K562 (cell line): ENCODE data around the gene COL15A1. TPM values are rescaled to one million over a fixed set of nuclear protein-coding genes. Genes with fewer than 3 reads are reported as not detected.

Experiments
- ATAC-seq: fragments of 200-7000 bp; cut with Tn5 transposase; 3 replicates; pipeline ENCODE4 v1.9.1; 2020; ENCODE audit warnings: moderate library complexity
- BruUV-seq: library from RNA; stranded (reverse); fragments of 400-500 nt; replicated peaks from 2 replicates; lab custom pipeline; 2021; lab: Mats Ljungman, UMichigan
- CTCF ChIA-PET: fragments of 300-600 bp; formaldehyde crosslinking; extraction: SDS; loops from one replicate; lab custom pipeline; 2021; ENCODE audit warnings: low intra/inter-chr PET ratio; lab: Yijun Ruan, JAX
- POLR2A ChIA-PET: fragments of 300-600, 350-650 bp; sonication (Branson Sonifier 250); formaldehyde crosslinking; extraction: SDS; loops from one replicate; lab custom pipeline; 2021; ENCODE audit warnings: antibody characterized with exemption, inconsistent platforms; lab: Yijun Ruan, JAX
- DNase-seq, 4 experiments: peaks; one replicate each; pipeline versions ENCODE4 v3.0.0 to v3.0.0-alpha.2; 2011 to 2018; ENCODE audit warnings: low spot score in 3 of 4, mixed read lengths in 3 of 4; ENCODE audit errors: extremely low read depth in 1 of 4
- FAIRE-seq: peaks from 2 replicates; lab custom pipeline; 2011; peaks lifted over from hg19 to GRCh38; lab: Jason Lieb, UNC
- H2AFZ ChIP-seq: 2 replicates; pipeline ENCODE4 v1.6.0; 2011; ENCODE audit warnings: low read depth, low read length, control low read depth, inconsistent platforms
- H3K27ac ChIP-seq: fragments of 200-600 bp; 3 replicates; pipeline ENCODE4 v1.8.0; 2011; ENCODE audit warnings: low read depth, mild to moderate bottlenecking, control low read depth, inconsistent platforms, low read length, moderate library complexity, mixed read lengths; ENCODE audit errors: extremely low read depth
- H3K27me3 ChIP-seq, 2 experiments: fragments of 300-600 bp in 1 of 2; 2 replicates in 1 of 2; 3 replicates in 1 of 2; pipeline versions ENCODE4 v1.6.0 to v1.8.0; 2011; ENCODE audit warnings: inconsistent platforms in 2 of 2, low read length in 2 of 2, mild to moderate bottlenecking in 1 of 2, mixed read lengths in 1 of 2, moderate library complexity in 1 of 2; ENCODE audit not compliant: control insufficient read depth in 2 of 2, insufficient read depth in 2 of 2
- H3K36me3 ChIP-seq: fragments of 300-600 bp; 3 replicates; pipeline ENCODE4 v1.8.0; 2011; ENCODE audit warnings: mild to moderate bottlenecking, low read length, inconsistent platforms; ENCODE audit not compliant: control insufficient read depth, insufficient read depth
- H3K4me1 ChIP-seq, 2 experiments: fragments of 200-600 bp in 1 of 2; replicated peaks in 1 of 2; 2 replicates in 1 of 2; 3 replicates in 1 of 2; pipeline versions ENCODE4 v1.5.1 to v1.8.0; 2011; ENCODE audit warnings: inconsistent platforms in 2 of 2, low read length in 2 of 2, mild to moderate bottlenecking in 1 of 2, mixed read lengths in 1 of 2, moderate library complexity in 1 of 2; ENCODE audit not compliant: control insufficient read depth in 2 of 2, insufficient read depth in 2 of 2
- H3K4me2 ChIP-seq: 2 replicates; pipeline ENCODE4 v1.6.1; 2011; ENCODE audit warnings: low read length, control low read depth, inconsistent platforms, mixed read lengths; ENCODE audit not compliant: insufficient read depth
- H3K4me3 ChIP-seq: fragments of 200-600 bp; sonication (generic), shearing (Covaris generic); 2 replicates; pipeline ENCODE4 v1.5.1; 2016; ENCODE audit warnings: control low read depth, inconsistent platforms
- H3K79me2 ChIP-seq: fragments of 200-600 bp; 3 replicates; pipeline ENCODE4 v1.8.0; 2011; ENCODE audit warnings: low read length, inconsistent platforms; ENCODE audit not compliant: control insufficient read depth, insufficient read depth
- H3K9ac ChIP-seq, 2 experiments: 2 replicates each; pipeline versions ENCODE4 v1.6.0 to v1.6.1; 2011; ENCODE audit warnings: low read depth in 2 of 2, low read length in 2 of 2, control low read depth in 1 of 2, inconsistent platforms in 1 of 2, mild to moderate bottlenecking in 1 of 2, mixed read lengths in 1 of 2; ENCODE audit not compliant: insufficient read depth in 1 of 2
- H3K9me1 ChIP-seq: one replicate; pipeline ENCODE4 v1.6.0; 2011; ENCODE audit warnings: inconsistent platforms, mild to moderate bottlenecking, low read length, moderate library complexity; ENCODE audit not compliant: control insufficient read depth, insufficient read depth
- H3K9me3 ChIP-seq: replicated peaks from 2 replicates; pipeline ENCODE4 v1.5.1; 2011; ENCODE audit warnings: low read depth, low read length, inconsistent platforms; ENCODE audit not compliant: control insufficient read depth, insufficient read depth
- H4K20me1 ChIP-seq: replicated peaks from 2 replicates; pipeline ENCODE4 v1.6.1; 2011; ENCODE audit warnings: low read length, inconsistent platforms, mixed read lengths; ENCODE audit not compliant: control insufficient read depth, insufficient read depth
- CAMTA2 ChIP-seq: fragments of 250-450 bp; sonication (Bioruptor Pico); conservative IDR thresholded peaks from 2 replicates; pipeline ENCODE4 v1.5.1; 2022
- CHCHD3 ChIP-seq: fragments of 250-450 bp; sonication (Bioruptor Pico); IDR thresholded peaks from 2 replicates; pipeline ENCODE4 v2.1.2; 2022; ENCODE audit warnings: mild to moderate bottlenecking
- DACH1 ChIP-seq: fragments of 450-650 bp; IDR thresholded peaks from 2 replicates; pipeline ENCODE4 v1.6.1; 2018; ENCODE audit not compliant: partially characterized antibody
- KDM5B ChIP-seq: fragments of 200-600 bp; sonication (generic); IDR thresholded peaks from 2 replicates; pipeline ENCODE4 v1.6.1; 2012; ENCODE audit warnings: low read depth, mild to moderate bottlenecking, moderate library complexity, low read length, control low read depth, inconsistent platforms; ENCODE audit not compliant: insufficient replicate concordance
- MTF1 ChIP-seq: fragments of 250-450 bp; sonication (Bioruptor Pico); IDR thresholded peaks from 2 replicates; pipeline ENCODE4 v1.9.0; 2021; ENCODE audit warnings: moderate library complexity, mild to moderate bottlenecking, inconsistent platforms, borderline replicate concordance
- NFATC3 ChIP-seq: fragments of 450-650 bp; IDR thresholded peaks from 2 replicates; pipeline ENCODE4 v1.6.1; 2017; ENCODE audit warnings: mild to moderate bottlenecking
- PTTG1 ChIP-seq: fragments of 450-650 bp; IDR thresholded peaks from 2 replicates; pipeline ENCODE4 v1.6.1; 2016; ENCODE audit warnings: low read depth, mild to moderate bottlenecking, missing genetic modification characterization, missing compliant biosample characterization
- SAFB2 ChIP-seq: fragments of 200-400 bp; formaldehyde crosslinking; IDR thresholded peaks from 2 replicates; pipeline ENCODE4 v1.6.1; 2018; ENCODE audit warnings: borderline replicate concordance, low read length, low read depth, moderate library complexity; ENCODE audit not compliant: severe bottlenecking
- SNIP1 ChIP-seq: fragments of 450-650 bp; IDR thresholded peaks from 2 replicates; pipeline ENCODE4 v1.7.1; 2017; ENCODE audit warnings: low read depth, mild to moderate bottlenecking
- ZNF79 ChIP-seq: fragments of 250-450 bp; sonication (Bioruptor Pico); IDR thresholded peaks from 2 replicates; pipeline ENCODE4 v1.4.0; 2020; ENCODE audit warnings: low read depth, mild to moderate bottlenecking, moderate library complexity
- WGBS: fragments of 100-300 bp; shearing (Covaris generic); methylation state at CpG from one replicate; pipeline ENCODE4 v1.1.6; 2016; ENCODE audit warnings: low coverage, mixed read lengths; ENCODE audit not compliant: insufficient coverage; ENCODE audit errors: missing lambda C conversion rate; 5-methylcytosine and 5-hydroxymethylcytosine counted together
- in situ Hi-C: fragments of 300-500 bp; cut with MboI; formaldehyde crosslinking; loops from 4 replicates; pipeline ENCODE4 v1.15.0; 2018; ENCODE audit warnings: inconsistent platforms, mixed read lengths
- intact Hi-C: fragments of 100-400 bp; cut with micrococcal nuclease; formaldehyde crosslinking; loops from 2 replicates; pipeline ENCODE4 v1.14.2; 2022
- polyA plus RNA-seq, 8 experiments: library from polyadenylated mRNA; depleted of rRNA in 4 of 8; stranded (reverse) in 5 of 8; unstranded in 3 of 8; fragments of >200 nt; fragmentation: Nextera tagmentation in 2 of 8; fragmentation: Illumina TruSeq in 1 of 8; extraction: Ambion mirVana in 2 of 8; extraction: Trizol in 1 of 8; gene quantifications; 2 replicates each; pipeline versions ENCODE4 v1.2.1 to v1.2.3, GENCODE V29; 2011 to 2014; ENCODE audit warnings: inconsistent platforms in 1 of 8, missing spikeins in 1 of 8
- total RNA-seq, 7 experiments: library from RNA; depleted of rRNA in 6 of 7; stranded (reverse); fragments of >200 nt in 6 of 7; fragmentation: Illumina TruSeq in 2 of 7; extraction: Trizol in 2 of 7; gene quantifications; 2 replicates each; pipeline versions ENCODE4 v1.2.1 to v1.2.3, GENCODE V29; 2011 to 2021; ENCODE audit warnings: low replicate concordance in 1 of 7
- TF ChIP-seq, protein P1 (sequence below): sonication (generic); formaldehyde crosslinking; IDR thresholded peaks from 2 replicates; pipeline ENCODE4 v1.8.0; 2022; ENCODE audit warnings: mild to moderate bottlenecking, missing genetic modification reagents
- TF ChIP-seq, protein P2 (sequence below): sonication (generic); formaldehyde crosslinking; IDR thresholded peaks from 2 replicates; pipeline ENCODE4 v1.8.1; 2023; ENCODE audit warnings: mild to moderate bottlenecking, missing genetic modification reagents
- TF ChIP-seq, protein P3 (sequence below): sonication (generic); formaldehyde crosslinking; IDR thresholded peaks from 2 replicates; pipeline ENCODE4 v1.8.0; 2022; ENCODE audit warnings: mild to moderate bottlenecking, low read depth, missing genetic modification reagents
- TF ChIP-seq, protein P4 (sequence below): IDR thresholded peaks from 2 replicates; pipeline ENCODE4 v1.6.1; 2012; ENCODE audit warnings: low read depth, low read length, improper control_type of control experiment, borderline replicate concordance

The COL15A1 gene
- total and polyA plus RNA-seq, 9 of the 15 experiments (the other 6 are each of a cell fraction or from before 2014, with no cell fraction given) = 0.46 to 5.1 (median 2.6) TPM

DNA sequence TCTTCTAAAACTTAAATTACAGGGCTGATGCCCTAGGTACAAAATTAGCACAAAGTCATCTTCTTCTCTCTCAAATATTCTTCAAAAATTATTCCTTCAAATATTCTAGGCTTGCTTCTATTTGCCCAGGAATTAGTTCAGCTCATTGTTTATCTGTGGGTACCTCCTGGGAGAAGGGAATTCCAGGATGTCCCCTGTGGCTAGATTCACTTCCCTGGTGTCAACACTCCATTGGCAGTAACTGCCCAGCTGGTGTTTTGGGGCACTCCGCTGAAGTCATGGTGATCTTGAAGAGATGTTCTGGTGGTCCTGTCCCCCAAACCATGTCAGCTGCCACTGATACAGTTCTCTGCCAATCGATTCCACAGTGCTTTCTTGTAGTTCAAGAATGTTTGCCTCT lies 135.0 kb downstream of the COL15A1 start (continued):
- TF ChIP-seq KDM5B (no peak), NFATC3 (no peak), SNIP1 (no peak), ZNF79 (CRISPR knock-in tag) (no peak), SAFB2 (no peak), CHCHD3 (CRISPR knock-in tag) (no peak)

DNA sequence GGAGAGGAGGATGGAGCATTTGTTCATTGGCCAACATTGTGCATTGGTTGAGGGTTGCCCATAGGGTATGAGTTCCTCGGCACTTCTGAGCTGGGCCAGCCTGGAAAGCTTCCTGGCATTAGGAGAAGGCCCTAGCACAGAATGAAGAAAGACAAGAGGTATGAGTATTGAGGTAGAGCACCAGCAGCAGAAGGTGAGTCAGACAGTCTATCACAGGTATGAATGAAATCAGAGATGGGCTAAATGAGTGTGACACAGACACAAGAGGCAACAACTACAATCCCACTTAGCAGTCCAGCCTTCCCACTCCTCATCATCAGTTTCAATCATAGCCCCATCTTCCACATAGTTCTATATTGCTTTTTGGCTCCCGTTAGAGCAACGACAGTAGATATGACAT lies 135.8 kb downstream of the COL15A1 start:
- no peaks in the 10 kb centered on the region for H4K20me1 ChIP-seq
- intact Hi-C loops (loop anchor here (5.0 kb wide), 3 partner anchors 52 to 272 kb away; partner anchors contain the start of gene GALNT12), in situ Hi-C loops (no loop called here)
- no peak for DNase-seq
- H3K36me3 ChIP-seq = no peaks in the 10 kb centered on the region
- no peak overlapping the region for H3K4me2 ChIP-seq
- 0 out of 2 replicates have a peak, but pooled peaks cover 2% of the 10 kb centered on the region for H3K9me3 ChIP-seq
- H3K9ac ChIP-seq = no peak overlapping the region
- H3K4me1 ChIP-seq = peaks cover 10 to 42% of the 10 kb centered on the region in 2 experiments
- 82% methylated on average over 3 of the region's 3 CpGs for WGBS
- ATAC-seq = no peak
- no peak for FAIRE-seq
- H3K27ac ChIP-seq = no peak overlapping the region
- no peaks in the 10 kb centered on the region for H3K9me1 ChIP-seq
- POLR2A ChIA-PET = interaction anchor here (0.6 kb wide), 1 partner anchor 148 kb away, joined by 3 read pairs; no protein-coding TSS in a partner anchor
- no TSS peak for BruUV-seq
- no peak overlapping the region for H3K4me3 ChIP-seq
- no peak overlapping the region for H2AFZ ChIP-seq
- CTCF ChIA-PET = no interaction called here
- H3K27me3 ChIP-seq = no peaks in the 10 kb centered on the region
- peaks cover 7% of the 10 kb centered on the region; the same call in 2 of the 3 replicates for H3K79me2 ChIP-seq
- TF ChIP-seq, protein P1, sequence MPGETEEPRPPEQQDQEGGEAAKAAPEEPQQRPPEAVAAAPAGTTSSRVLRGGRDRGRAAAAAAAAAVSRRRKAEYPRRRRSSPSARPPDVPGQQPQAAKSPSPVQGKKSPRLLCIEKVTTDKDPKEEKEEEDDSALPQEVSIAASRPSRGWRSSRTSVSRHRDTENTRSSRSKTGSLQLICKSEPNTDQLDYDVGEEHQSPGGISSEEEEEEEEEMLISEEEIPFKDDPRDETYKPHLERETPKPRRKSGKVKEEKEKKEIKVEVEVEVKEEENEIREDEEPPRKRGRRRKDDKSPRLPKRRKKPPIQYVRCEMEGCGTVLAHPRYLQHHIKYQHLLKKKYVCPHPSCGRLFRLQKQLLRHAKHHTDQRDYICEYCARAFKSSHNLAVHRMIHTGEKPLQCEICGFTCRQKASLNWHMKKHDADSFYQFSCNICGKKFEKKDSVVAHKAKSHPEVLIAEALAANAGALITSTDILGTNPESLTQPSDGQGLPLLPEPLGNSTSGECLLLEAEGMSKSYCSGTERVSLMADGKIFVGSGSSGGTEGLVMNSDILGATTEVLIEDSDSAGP = no peak
- TF ChIP-seq SAFB2 = no peak
- TF ChIP-seq, protein P2, sequence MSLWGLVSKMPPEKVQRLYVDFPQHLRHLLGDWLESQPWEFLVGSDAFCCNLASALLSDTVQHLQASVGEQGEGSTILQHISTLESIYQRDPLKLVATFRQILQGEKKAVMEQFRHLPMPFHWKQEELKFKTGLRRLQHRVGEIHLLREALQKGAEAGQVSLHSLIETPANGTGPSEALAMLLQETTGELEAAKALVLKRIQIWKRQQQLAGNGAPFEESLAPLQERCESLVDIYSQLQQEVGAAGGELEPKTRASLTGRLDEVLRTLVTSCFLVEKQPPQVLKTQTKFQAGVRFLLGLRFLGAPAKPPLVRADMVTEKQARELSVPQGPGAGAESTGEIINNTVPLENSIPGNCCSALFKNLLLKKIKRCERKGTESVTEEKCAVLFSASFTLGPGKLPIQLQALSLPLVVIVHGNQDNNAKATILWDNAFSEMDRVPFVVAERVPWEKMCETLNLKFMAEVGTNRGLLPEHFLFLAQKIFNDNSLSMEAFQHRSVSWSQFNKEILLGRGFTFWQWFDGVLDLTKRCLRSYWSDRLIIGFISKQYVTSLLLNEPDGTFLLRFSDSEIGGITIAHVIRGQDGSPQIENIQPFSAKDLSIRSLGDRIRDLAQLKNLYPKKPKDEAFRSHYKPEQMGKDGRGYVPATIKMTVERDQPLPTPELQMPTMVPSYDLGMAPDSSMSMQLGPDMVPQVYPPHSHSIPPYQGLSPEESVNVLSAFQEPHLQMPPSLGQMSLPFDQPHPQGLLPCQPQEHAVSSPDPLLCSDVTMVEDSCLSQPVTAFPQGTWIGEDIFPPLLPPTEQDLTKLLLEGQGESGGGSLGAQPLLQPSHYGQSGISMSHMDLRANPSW = no peak
- TF ChIP-seq, protein P3, sequence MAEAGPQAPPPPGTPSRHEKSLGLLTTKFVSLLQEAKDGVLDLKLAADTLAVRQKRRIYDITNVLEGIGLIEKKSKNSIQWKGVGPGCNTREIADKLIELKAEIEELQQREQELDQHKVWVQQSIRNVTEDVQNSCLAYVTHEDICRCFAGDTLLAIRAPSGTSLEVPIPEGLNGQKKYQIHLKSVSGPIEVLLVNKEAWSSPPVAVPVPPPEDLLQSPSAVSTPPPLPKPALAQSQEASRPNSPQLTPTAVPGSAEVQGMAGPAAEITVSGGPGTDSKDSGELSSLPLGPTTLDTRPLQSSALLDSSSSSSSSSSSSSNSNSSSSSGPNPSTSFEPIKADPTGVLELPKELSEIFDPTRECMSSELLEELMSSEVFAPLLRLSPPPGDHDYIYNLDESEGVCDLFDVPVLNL (CRISPR knock-in tag) = no peak
- TF ChIP-seq, protein P4, sequence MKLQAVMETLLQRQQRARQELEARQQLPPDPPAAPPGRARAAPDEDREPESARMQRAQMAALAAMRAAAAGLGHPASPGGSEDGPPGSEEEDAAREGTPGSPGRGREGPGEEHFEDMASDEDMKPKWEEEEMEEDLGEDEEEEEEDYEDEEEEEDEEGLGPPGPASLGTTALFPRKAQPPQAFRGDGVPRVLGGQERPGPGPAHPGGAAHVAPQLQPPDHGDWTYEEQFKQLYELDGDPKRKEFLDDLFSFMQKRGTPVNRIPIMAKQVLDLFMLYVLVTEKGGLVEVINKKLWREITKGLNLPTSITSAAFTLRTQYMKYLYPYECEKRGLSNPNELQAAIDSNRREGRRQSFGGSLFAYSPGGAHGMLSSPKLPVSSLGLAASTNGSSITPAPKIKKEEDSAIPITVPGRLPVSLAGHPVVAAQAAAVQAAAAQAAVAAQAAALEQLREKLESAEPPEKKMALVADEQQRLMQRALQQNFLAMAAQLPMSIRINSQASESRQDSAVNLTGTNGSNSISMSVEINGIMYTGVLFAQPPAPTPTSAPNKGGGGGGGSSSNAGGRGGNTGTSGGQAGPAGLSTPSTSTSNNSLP = no peak
- TF ChIP-seq DACH1 = no peak
- no peak for TF ChIP-seq CAMTA2
- no peak for TF ChIP-seq PTTG1 (tag)
- TF ChIP-seq MTF1 (CRISPR knock-in tag) = no peak
